Measurements from ENCODE around the gene CEACAM3. TPM values are rescaled to one million over a fixed set of nuclear protein-coding genes. Genes with fewer than 3 reads are reported as not detected.

Gene CEACAM3
- total RNA-seq, 4 donors from 2014 or later, result 0.42 to 1.3 (median 0.99) TPM

DNA sequence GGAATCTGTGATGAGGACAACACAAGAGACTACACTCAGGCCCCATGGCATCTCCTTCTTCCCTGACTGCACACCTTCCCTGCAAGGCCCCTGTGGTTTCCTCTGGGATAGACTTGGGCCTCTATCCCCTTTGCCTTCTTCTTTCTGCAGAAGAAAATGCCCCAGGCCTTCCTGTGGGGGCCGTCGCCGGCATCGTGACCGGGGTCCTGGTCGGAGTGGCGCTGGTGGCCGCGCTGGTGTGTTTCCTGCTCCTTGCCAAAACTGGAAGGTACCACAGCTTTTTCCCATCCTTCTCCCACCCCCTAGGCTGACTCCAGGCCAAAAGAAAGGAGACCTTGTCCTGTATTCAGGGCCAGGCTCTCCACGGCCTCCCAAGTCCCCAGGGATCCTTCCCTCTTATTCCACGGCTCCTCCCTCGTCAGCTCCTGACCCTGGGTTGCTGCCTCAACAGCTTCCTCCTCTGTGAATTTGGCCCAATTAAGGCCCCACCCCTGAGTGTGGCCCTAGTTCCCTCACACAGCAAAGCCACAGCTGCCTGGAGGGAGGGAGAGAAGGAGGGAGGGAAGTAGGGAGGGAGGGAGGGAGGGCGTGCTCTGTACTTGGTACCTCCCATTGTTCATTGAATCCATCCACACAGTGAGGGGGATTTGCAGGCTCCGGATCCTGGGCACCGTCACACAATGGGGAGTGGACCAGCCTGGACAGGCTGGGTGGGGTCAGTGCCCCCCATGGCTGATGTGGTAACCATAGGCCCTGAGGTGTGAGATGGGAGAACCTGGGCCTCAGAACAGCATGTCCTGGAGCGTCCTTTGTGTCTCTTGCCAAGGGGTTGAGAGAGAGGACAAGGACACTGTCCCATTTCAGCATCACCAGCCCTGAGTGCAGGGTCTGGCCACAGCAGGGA is 12.5 kb downstream of the CEACAM3 start:
- intact Hi-C loops (cut with DNase I), result no loop called here

DNA sequence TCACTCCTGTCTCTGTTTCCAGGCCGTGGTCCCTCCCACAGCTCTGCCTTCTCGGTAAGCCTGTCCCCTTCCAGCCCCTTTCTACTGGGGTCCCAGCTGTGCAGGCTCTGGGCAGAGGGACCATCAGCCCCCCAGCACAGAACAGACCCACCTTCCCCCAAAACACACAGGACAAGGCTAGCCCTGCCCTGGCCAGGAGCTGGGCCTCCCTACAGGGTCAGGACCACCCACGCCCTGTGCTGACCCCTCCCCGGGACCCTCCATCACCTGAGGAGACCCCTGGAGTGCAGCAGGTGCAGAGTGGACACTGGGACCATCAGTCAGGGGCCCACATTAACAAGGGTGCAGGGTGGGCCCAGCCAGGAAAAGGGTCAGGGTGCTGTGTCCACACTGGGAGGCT is 13.9 kb downstream of the CEACAM3 start:
- peak overlapping the region in 1 of 4 donors; percentile 28 for H3K27ac ChIP-seq
- H3K27me3 ChIP-seq, result peaks cover 0 to 60% (median 0%) of the 10 kb centered on the region in 4 donors
- WGBS, 2 donors, result 41 to 42% methylated on average over 2 to 3 of the region's 4 CpGs
- no peak overlapping the region for H3K4me3 ChIP-seq
- TF ChIP-seq POLR2A (IDR thresholded peaks at IDR 0.05), result no peak
- TF ChIP-seq, protein P1, sequence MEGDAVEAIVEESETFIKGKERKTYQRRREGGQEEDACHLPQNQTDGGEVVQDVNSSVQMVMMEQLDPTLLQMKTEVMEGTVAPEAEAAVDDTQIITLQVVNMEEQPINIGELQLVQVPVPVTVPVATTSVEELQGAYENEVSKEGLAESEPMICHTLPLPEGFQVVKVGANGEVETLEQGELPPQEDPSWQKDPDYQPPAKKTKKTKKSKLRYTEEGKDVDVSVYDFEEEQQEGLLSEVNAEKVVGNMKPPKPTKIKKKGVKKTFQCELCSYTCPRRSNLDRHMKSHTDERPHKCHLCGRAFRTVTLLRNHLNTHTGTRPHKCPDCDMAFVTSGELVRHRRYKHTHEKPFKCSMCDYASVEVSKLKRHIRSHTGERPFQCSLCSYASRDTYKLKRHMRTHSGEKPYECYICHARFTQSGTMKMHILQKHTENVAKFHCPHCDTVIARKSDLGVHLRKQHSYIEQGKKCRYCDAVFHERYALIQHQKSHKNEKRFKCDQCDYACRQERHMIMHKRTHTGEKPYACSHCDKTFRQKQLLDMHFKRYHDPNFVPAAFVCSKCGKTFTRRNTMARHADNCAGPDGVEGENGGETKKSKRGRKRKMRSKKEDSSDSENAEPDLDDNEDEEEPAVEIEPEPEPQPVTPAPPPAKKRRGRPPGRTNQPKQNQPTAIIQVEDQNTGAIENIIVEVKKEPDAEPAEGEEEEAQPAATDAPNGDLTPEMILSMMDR (IDR thresholded peaks at IDR 0.05), result no peak
- H3K9me3 ChIP-seq, result no peaks in the 10 kb centered on the region
- intact Hi-C loops (cut with DNase I), result no loop called here
- no peaks in the 10 kb centered on the region for H3K36me3 ChIP-seq
- no peaks in the 10 kb centered on the region for H3K4me1 ChIP-seq
- no peak for DNase-seq

More for the DNA sequence above, 12.5 kb downstream of the CEACAM3 start:
- no peak overlapping the region for H3K27ac ChIP-seq
- no peaks in the 10 kb centered on the region for H3K9me3 ChIP-seq
- H3K4me3 ChIP-seq, result no peak overlapping the region
- WGBS, 2 donors, result 71 to 73% methylated on average over 5 to 9 of the region's 16 CpGs
- H3K36me3 ChIP-seq, result no peaks in the 10 kb centered on the region
- peaks cover 0 to 60% (median 0%) of the 10 kb centered on the region in 4 donors for H3K27me3 ChIP-seq
- TF ChIP-seq, protein P1 (IDR thresholded peaks at IDR 0.05), result no peak
- TF ChIP-seq POLR2A (IDR thresholded peaks at IDR 0.05), result no peak
- no peaks in the 10 kb centered on the region for H3K4me1 ChIP-seq
- no peak for DNase-seq

DNA sequence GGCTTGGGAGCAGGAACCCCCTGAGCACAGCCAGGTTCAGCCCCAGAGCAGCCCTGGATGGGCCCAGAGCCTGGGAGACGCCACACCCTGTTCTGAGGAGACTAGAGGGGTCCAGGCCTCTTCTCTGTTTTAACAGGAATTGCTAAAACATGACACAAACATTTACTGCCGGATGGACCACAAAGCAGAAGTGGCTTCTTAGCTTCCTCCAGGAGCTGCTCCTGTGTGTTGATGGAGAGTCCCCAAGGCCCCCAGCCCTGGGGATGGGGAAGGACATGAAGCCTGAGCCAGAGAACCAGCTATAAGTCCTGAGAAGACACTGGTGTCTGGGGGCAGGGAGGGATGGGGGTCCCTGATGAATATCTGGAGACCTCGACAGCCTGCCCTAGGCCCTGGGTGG is 14.6 kb downstream of the CEACAM3 start:
- peak overlapping the region in 1 of 4 donors; percentile 23 for H3K27ac ChIP-seq
- no peak for DNase-seq

DNA sequence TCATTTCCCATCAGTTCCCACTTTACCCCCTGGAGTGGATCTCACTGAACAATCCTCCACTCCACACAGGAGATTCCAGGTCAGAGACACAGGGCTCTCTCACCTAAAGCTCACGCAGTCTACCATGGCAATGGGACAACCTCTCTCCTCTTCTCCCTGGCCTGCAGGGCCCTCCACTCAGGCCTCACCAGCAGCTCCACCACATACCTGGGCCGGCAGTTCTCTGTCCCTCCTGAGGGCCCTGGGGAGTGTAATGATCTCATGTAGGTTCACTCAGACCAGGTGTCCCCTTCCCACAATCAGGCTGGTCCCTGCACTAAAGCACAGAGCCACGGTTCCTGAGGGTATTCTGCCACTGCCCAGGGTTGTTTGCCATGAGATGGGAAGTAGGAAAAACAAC is 15.6 kb downstream of the CEACAM3 start:
- Histone ChIP-seq H3K27me3 (peaks cover 0 to 53% (median 0%) of the 10 kb centered on the region in 4 donors), H3K4me1 (no peaks in the 10 kb centered on the region), H3K27ac (no peak overlapping the region), H3K36me3 (no peaks in the 10 kb centered on the region), H3K4me3 (no peak overlapping the region), H3K9me3 (no peaks in the 10 kb centered on the region)
- no peak for DNase-seq
- TF ChIP-seq POLR2A (IDR thresholded peaks at IDR 0.05), result no peak
- TF ChIP-seq, protein P1 (IDR thresholded peaks at IDR 0.05), result no peak
- 92 to 100% methylated on average over 1 to 2 of the region's 3 CpGs for WGBS, 2 donors
- intact Hi-C loops (cut with DNase I), result no loop called here

More for the DNA sequence above, 14.6 kb downstream of the CEACAM3 start:
- TF ChIP-seq POLR2A (IDR thresholded peaks at IDR 0.05), result no peak
- TF ChIP-seq, protein P1 (IDR thresholded peaks at IDR 0.05), result no peak
- H3K4me1 ChIP-seq, result no peaks in the 10 kb centered on the region
- H3K9me3 ChIP-seq, result no peaks in the 10 kb centered on the region
- intact Hi-C loops (cut with DNase I), result no loop called here
- WGBS, 2 donors, result 39 to 52% methylated on average over 3 of the region's 3 CpGs
- no peak overlapping the region for H3K4me3 ChIP-seq
- no peaks in the 10 kb centered on the region for H3K36me3 ChIP-seq
- H3K27me3 ChIP-seq, result peaks cover 0 to 58% (median 0%) of the 10 kb centered on the region in 4 donors

DNA sequence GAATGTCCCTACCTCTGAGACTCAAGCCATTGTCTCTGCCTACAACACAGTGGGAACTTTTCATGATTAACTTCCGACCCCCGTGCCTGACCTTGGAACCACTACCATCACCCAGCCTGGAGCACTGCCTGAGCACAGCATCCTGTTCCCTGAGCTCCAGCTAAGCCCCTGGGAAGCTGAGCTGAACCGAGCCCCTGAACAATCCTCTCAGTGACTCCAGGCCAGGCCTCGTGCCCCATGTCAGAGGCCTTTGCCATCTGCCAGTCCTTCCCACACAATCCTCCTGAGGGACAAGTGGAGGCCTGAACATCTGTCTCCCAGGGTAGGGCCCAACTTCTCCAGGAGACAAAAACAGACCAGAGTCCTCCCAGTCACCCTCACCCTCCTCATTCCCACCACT is 17.5 kb downstream of the CEACAM3 start:
- Histone ChIP-seq H3K27ac (no peak overlapping the region), H3K4me1 (no peaks in the 10 kb centered on the region), H3K36me3 (no peaks in the 10 kb centered on the region), H3K27me3 (peaks cover 0 to 35% (median 0%) of the 10 kb centered on the region in 4 donors), H3K9me3 (no peaks in the 10 kb centered on the region), H3K4me3 (no peak overlapping the region)
- intact Hi-C loops (cut with DNase I), result no loop called here
- DNase-seq, result no peak
- 53 to 61% methylated on average over 2 to 3 of the region's 4 CpGs for WGBS, 2 donors
- no peak for TF ChIP-seq POLR2A (IDR thresholded peaks at IDR 0.05)
- TF ChIP-seq, protein P1 (IDR thresholded peaks at IDR 0.05), result no peak

Data from esophagus squamous epithelium (tissue), 5 donors.